ENCODE measurements around the gene NF1. TPM values are rescaled to one million over a fixed set of nuclear protein-coding genes. Genes with fewer than 3 reads are reported as not detected.

The NF1 gene
- total RNA-seq, 1 experiment from 2014 or later = 164 TPM

DNA sequence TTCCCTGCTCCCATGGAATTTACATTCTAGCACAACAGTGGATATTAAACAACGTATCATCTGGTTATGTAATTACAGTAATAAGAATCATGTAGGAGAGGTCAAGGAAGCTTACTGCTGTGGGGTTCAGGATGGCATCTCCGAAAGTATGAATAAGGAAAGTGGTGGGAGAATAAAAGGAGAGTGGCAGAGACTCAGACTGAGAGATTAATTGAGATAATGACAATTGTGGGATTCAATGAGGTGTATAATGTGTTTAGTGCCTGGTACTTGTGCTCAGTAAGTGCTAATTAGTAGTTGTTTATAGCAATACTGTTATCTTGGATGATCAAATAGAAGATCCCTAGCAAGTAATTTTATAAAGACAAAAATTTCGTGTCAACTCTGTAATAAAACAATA, 45.3 kb downstream of the NF1 start:
- Histone ChIP-seq H3K27me3 (ENCODE audit: low read length) (no peaks in the 10 kb centered on the region), H3K9ac (ENCODE audit: low read length) (no peak overlapping the region), H3K4me2 (ENCODE audit: low read depth, low read length, poor library complexity, severe bottlenecking) (no peak overlapping the region), H3K27ac (ENCODE audit: low read length) (peak overlapping the region; percentile 82), H4K20me1 (ENCODE audit: insufficient read depth, low read depth, low read length) (no peaks in the 10 kb centered on the region), H3K79me2 (ENCODE audit: low read length) (peaks cover 89% of the 10 kb centered on the region), H3K36me3 (ENCODE audit: insufficient read depth, low read length) (peaks cover 17% of the 10 kb centered on the region), H2AFZ (ENCODE audit: low read length) (no peak overlapping the region), H3K9me2 (replicated peaks; ENCODE audit: insufficient read depth, low read length) (no peaks in the 10 kb centered on the region), H3K4me1 (ENCODE audit: low read length) (peaks cover 42% of the 10 kb centered on the region), H3K4me3 (ENCODE audit: low read length) (no peak overlapping the region), H3K9me3 (ENCODE audit: low read length) (no peaks in the 10 kb centered on the region)
- DNase-seq = no peak

DNA sequence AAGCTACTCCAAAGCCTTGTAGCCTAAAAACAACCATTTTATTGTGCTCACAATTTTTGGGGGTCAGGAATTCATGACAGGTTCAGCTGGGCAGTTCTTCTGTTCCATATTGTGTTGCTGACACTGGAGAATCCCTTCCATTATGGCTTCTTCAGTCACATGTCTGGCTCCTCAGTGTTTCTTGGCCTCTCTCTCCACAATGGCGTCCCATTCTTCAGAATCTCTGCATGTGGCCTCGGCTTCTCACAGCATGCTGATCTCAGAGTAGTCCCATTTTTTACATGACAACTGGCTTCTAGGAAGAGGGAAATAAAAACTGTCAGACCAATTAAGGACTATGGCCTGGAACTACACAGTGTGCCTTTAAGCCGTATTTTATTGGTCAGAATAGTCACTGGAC, 49.7 kb downstream of the NF1 start:
- Histone ChIP-seq H3K9me2 (replicated peaks; ENCODE audit: insufficient read depth, low read length) (no peaks in the 10 kb centered on the region), H3K9ac (ENCODE audit: low read length) (no peak overlapping the region), H3K4me1 (ENCODE audit: low read length) (peaks cover 25% of the 10 kb centered on the region; the same call in 1 of the 2 replicates), H3K27ac (ENCODE audit: low read length) (no peak overlapping the region), H3K9me3 (ENCODE audit: low read length) (no peaks in the 10 kb centered on the region), H3K27me3 (ENCODE audit: low read length) (no peaks in the 10 kb centered on the region), H3K36me3 (ENCODE audit: insufficient read depth, low read length) (peaks cover 12% of the 10 kb centered on the region), H3K4me2 (ENCODE audit: low read depth, low read length, poor library complexity, severe bottlenecking) (no peak overlapping the region), H3K79me2 (ENCODE audit: low read length) (peaks cover 96% of the 10 kb centered on the region), H4K20me1 (ENCODE audit: insufficient read depth, low read depth, low read length) (no peaks in the 10 kb centered on the region), H3K4me3 (ENCODE audit: low read length) (no peak overlapping the region), H2AFZ (ENCODE audit: low read length) (no peak overlapping the region)
- DNase-seq = no peak

DNA sequence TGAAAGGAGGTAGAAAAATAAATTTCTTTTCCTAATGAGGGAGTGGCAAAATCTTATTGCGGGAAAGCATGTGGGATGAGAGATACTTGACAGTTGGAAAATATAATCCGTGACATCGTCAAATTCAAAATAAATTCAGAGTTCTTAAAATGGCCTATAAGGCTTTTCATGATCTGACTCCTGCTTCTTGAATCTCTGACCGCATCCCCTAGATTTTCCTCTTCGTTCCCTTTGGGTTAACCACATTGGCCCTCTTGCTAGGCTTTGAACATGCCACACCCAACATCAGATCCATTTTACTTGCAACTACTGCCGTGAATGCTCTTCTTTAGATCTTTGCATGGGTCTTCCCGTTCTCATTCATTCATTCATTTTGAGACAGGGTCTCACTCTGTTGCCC, 50.1 kb downstream of the NF1 start:
- no peak overlapping the region for H3K4me2 ChIP-seq (ENCODE audit: low read depth, low read length, poor library complexity, severe bottlenecking)
- no peak for DNase-seq
- H3K4me1 ChIP-seq (ENCODE audit: low read length) = peaks cover 24% of the 10 kb centered on the region
- no peaks in the 10 kb centered on the region for H3K27me3 ChIP-seq (ENCODE audit: low read length)
- H3K9ac ChIP-seq (ENCODE audit: low read length) = no peak overlapping the region
- H3K9me2 ChIP-seq (replicated peaks; ENCODE audit: insufficient read depth, low read length) = no peaks in the 10 kb centered on the region
- no peak overlapping the region for H3K27ac ChIP-seq (ENCODE audit: low read length)
- H3K79me2 ChIP-seq (ENCODE audit: low read length) = peaks cover 96% of the 10 kb centered on the region
- H2AFZ ChIP-seq (ENCODE audit: low read length) = no peak overlapping the region
- H4K20me1 ChIP-seq (ENCODE audit: insufficient read depth, low read depth, low read length) = no peaks in the 10 kb centered on the region
- peaks cover 13% of the 10 kb centered on the region for H3K36me3 ChIP-seq (ENCODE audit: insufficient read depth, low read length)
- H3K9me3 ChIP-seq (ENCODE audit: low read length) = no peaks in the 10 kb centered on the region
- H3K4me3 ChIP-seq (ENCODE audit: low read length) = no peak overlapping the region

DNA sequence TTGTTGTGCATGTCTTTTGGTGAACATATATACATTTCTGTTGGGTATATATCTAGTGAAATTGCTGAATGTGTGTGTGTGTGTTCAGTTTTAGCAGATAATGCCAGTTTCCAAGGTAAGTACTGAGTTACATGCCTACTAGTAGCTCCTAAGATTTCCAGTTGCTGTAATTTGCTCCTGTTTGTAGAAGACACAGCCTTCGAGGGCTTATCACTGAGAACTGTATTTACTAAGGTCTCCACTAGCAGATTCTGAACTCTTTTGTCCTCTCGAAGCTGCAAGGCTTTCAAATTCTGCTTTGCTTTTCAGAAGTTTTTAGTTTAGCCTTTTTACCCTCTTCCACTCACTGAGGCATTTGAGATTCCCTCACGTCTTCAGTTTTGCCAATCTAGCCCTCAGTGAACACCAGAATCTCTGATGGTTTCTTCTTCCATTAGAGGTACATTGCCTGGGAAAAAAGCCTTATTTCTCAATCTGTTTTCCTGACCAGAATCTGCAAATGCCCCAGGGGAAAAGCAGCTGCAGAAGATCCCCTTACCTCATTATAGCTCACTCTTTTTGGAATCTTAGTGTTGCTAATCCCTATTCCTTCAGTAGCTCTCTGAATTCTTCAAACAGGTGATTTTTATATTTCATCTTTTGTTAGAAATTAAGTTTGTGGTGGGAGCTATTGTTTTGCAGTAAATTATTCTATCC, 52.9 kb downstream of the NF1 start:
- Histone ChIP-seq H3K9me3 (ENCODE audit: low read length) (no peaks in the 10 kb centered on the region), H4K20me1 (ENCODE audit: insufficient read depth, low read depth, low read length) (no peaks in the 10 kb centered on the region), H3K9me2 (replicated peaks; ENCODE audit: insufficient read depth, low read length) (no peaks in the 10 kb centered on the region), H3K4me1 (ENCODE audit: low read length) (peaks cover 33% of the 10 kb centered on the region), H3K27ac (ENCODE audit: low read length) (no peak overlapping the region), H3K27me3 (ENCODE audit: low read length) (no peaks in the 10 kb centered on the region), H3K36me3 (ENCODE audit: insufficient read depth, low read length) (peaks cover 10% of the 10 kb centered on the region; the same call in 1 of the 2 replicates), H3K4me2 (ENCODE audit: low read depth, low read length, poor library complexity, severe bottlenecking) (no peak overlapping the region), H2AFZ (ENCODE audit: low read length) (no peak overlapping the region), H3K9ac (ENCODE audit: low read length) (no peak overlapping the region), H3K4me3 (ENCODE audit: low read length) (no peak overlapping the region), H3K79me2 (ENCODE audit: low read length) (peaks cover 97% of the 10 kb centered on the region)
- DNase-seq = no peak

DNA sequence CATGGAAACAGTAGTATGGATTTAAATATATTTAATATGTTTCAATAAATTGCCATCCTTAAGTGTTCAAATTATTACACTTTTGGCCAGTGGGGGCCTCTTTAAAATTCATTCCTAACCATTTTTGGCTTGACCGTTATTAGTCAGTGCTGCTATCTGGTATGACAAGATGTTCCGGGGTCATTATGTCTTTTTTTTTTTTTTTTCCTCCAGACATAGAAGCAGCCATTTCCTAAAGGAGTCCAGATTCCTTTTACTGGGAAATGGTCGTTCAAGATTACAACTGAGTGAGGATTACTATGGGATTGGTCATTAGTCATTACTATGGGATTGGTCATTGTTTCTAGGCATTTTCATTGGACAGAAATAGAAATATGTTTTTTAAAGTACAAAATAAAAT, 53.4 kb downstream of the NF1 start:
- peaks cover 37% of the 10 kb centered on the region for H3K4me1 ChIP-seq (ENCODE audit: low read length)
- no peaks in the 10 kb centered on the region for H3K27me3 ChIP-seq (ENCODE audit: low read length)
- no peak overlapping the region for H3K27ac ChIP-seq (ENCODE audit: low read length)
- no peak overlapping the region for H2AFZ ChIP-seq (ENCODE audit: low read length)
- H3K4me2 ChIP-seq (ENCODE audit: low read depth, low read length, poor library complexity, severe bottlenecking) = no peak overlapping the region
- no peaks in the 10 kb centered on the region for H4K20me1 ChIP-seq (ENCODE audit: insufficient read depth, low read depth, low read length)
- no peak for DNase-seq
- no peak overlapping the region for H3K9ac ChIP-seq (ENCODE audit: low read length)
- H3K4me3 ChIP-seq (ENCODE audit: low read length) = no peak overlapping the region
- H3K9me2 ChIP-seq (replicated peaks; ENCODE audit: insufficient read depth, low read length) = no peaks in the 10 kb centered on the region
- no peaks in the 10 kb centered on the region for H3K9me3 ChIP-seq (ENCODE audit: low read length)
- H3K79me2 ChIP-seq (ENCODE audit: low read length) = peaks cover 97% of the 10 kb centered on the region
- peaks cover 10% of the 10 kb centered on the region; the same call in 1 of the 2 replicates for H3K36me3 ChIP-seq (ENCODE audit: insufficient read depth, low read length)

DNA sequence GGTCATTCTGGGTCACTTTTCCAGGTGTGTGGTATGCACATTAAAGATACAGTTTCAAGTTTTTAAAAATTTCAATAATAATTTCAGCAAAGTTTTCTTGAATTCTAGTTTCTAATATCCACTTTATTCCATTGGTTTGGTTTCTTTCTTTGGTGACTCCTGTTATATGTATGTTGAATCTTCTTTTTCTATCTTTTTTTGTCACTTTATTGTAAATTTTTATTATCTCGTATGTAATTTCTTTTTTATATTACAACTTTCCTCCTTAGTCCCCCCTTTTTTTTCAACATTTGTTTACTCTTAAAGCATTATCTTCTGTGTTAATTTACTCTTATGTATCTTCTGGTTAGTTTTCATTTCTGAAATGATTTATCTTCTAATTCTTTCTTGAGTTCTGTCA, 57.5 kb downstream of the NF1 start:
- Histone ChIP-seq H3K27ac (ENCODE audit: low read length) (0 out of 2 replicates have a peak overlapping the region, but pooled peaks have one; percentile 45), H3K4me1 (ENCODE audit: low read length) (peaks cover 60% of the 10 kb centered on the region), H4K20me1 (ENCODE audit: insufficient read depth, low read depth, low read length) (no peaks in the 10 kb centered on the region), H2AFZ (ENCODE audit: low read length) (no peak overlapping the region), H3K27me3 (ENCODE audit: low read length) (no peaks in the 10 kb centered on the region), H3K9ac (ENCODE audit: low read length) (no peak overlapping the region), H3K36me3 (ENCODE audit: insufficient read depth, low read length) (peaks cover 21% of the 10 kb centered on the region), H3K79me2 (ENCODE audit: low read length) (peaks cover 92% of the 10 kb centered on the region), H3K4me2 (ENCODE audit: low read depth, low read length, poor library complexity, severe bottlenecking) (no peak overlapping the region), H3K4me3 (ENCODE audit: low read length) (no peak overlapping the region), H3K9me3 (ENCODE audit: low read length) (no peaks in the 10 kb centered on the region), H3K9me2 (replicated peaks; ENCODE audit: insufficient read depth, low read length) (no peaks in the 10 kb centered on the region)
- no peak for DNase-seq

DNA sequence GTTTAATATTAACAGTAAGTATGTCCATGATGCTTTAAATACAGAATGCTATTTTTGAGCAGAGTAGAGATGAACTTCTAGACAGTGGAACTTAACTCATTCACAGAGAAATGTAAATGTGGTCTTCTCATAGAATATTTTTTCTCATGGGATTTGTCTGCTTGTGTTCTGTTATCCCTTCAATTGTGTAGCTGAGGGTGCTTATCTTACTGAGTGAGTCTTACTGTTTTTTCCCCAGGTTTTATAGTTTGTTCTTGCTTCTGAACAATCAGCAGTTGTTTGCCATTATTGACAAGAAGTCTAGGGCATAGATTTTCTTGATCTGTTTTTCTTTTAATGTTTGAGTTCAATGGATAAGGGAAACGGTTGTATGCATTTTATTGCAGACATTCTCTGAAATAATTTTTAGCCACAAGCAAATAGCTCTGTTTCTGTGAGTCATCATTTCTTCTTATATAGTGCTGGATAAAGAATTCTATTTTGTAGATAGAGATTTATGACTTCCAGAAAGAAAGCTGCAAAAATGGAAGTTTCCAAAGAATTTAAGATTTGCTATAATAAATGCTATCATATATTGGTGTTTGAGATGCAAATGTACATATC, 60.5 kb downstream of the NF1 start:
- H2AFZ ChIP-seq (ENCODE audit: low read length) = no peak overlapping the region
- DNase-seq = no peak
- peaks cover 68% of the 10 kb centered on the region for H3K79me2 ChIP-seq (ENCODE audit: low read length)
- H3K36me3 ChIP-seq (ENCODE audit: insufficient read depth, low read length) = peaks cover 33% of the 10 kb centered on the region
- H3K4me2 ChIP-seq (ENCODE audit: low read depth, low read length, poor library complexity, severe bottlenecking) = peak overlapping the region; percentile 23
- H3K9me3 ChIP-seq (ENCODE audit: low read length) = no peaks in the 10 kb centered on the region
- H3K9me2 ChIP-seq (replicated peaks; ENCODE audit: insufficient read depth, low read length) = no peaks in the 10 kb centered on the region
- no peaks in the 10 kb centered on the region for H3K27me3 ChIP-seq (ENCODE audit: low read length)
- H4K20me1 ChIP-seq (ENCODE audit: insufficient read depth, low read depth, low read length) = no peaks in the 10 kb centered on the region
- peaks cover 62% of the 10 kb centered on the region for H3K4me1 ChIP-seq (ENCODE audit: low read length)
- peak overlapping the region; percentile 51 for H3K27ac ChIP-seq (ENCODE audit: low read length)
- H3K9ac ChIP-seq (ENCODE audit: low read length) = no peak overlapping the region
- H3K4me3 ChIP-seq (ENCODE audit: low read length) = no peak overlapping the region

DNA sequence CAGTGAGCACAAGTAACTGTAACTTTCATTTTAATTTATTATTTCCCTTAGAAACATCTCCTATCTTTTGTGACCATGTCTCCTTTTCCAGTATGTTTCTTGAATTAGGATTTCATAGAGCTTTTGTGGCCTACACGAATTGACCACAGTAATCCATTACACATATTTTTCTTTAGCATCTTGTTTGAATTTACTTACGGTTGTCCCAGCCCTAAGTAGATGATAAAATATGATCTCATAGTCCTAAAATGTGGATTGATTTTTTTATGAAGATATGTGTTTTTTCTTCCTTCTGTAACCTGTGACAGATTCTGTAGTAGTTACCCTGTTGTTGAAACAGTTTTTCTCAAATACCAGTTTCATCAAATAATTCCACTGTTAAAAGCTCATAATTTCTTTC, 61.5 kb downstream of the NF1 start:
- no peaks in the 10 kb centered on the region for H3K9me3 ChIP-seq (ENCODE audit: low read length)
- no peak overlapping the region for H3K27ac ChIP-seq (ENCODE audit: low read length)
- no peak overlapping the region for H2AFZ ChIP-seq (ENCODE audit: low read length)

More for the DNA sequence above, 61.5 kb downstream of the NF1 start:
- Histone ChIP-seq H3K36me3 (ENCODE audit: insufficient read depth, low read length) (peaks cover 35% of the 10 kb centered on the region), H4K20me1 (ENCODE audit: insufficient read depth, low read depth, low read length) (no peaks in the 10 kb centered on the region), H3K4me1 (ENCODE audit: low read length) (peaks cover 54% of the 10 kb centered on the region), H3K4me2 (ENCODE audit: low read depth, low read length, poor library complexity, severe bottlenecking) (no peak overlapping the region), H3K79me2 (ENCODE audit: low read length) (peaks cover 65% of the 10 kb centered on the region), H3K27me3 (ENCODE audit: low read length) (no peaks in the 10 kb centered on the region), H3K9me2 (replicated peaks; ENCODE audit: insufficient read depth, low read length) (no peaks in the 10 kb centered on the region), H3K4me3 (ENCODE audit: low read length) (no peak overlapping the region), H3K9ac (ENCODE audit: low read length) (no peak overlapping the region)
- DNase-seq = no peak

All from Karpas-422 (cell line).